ENCODE results near the gene ZNF519. TPM values are rescaled to one million over a fixed set of nuclear protein-coding genes. Genes with fewer than 3 reads are reported as not detected.
"Not testable (repeated sequence)": the region's sequence is repeated elsewhere in the genome, so short reads cannot be mapped to it uniquely, and the experiment has no call there.

ZNF519 gene
- total RNA-seq, 3 donors from 2014 or later = 7.3 to 12.8 (median 7.4) TPM

- H3K36me3 ChIP-seq (ENCODE audit: low read depth); H3K4me3 ChIP-seq; H3K4me1 ChIP-seq (ENCODE audit: low read depth); H3K9me3 ChIP-seq; intact Hi-C loops (cut with DNase I, micrococcal nuclease): not testable (repeated sequence)
- DNase-seq = peak in 1 of 3 donors; percentile 38
- peak; percentile 5 for ATAC-seq
Measured at GRCh38 chr18:14171301-14172141, 39.3 kb upstream of the ZNF519 start.

- H3K9me3 ChIP-seq; H3K36me3 ChIP-seq (ENCODE audit: low read depth); H3K4me3 ChIP-seq; intact Hi-C loops (cut with DNase I, micrococcal nuclease); H3K4me1 ChIP-seq (ENCODE audit: low read depth): not testable (repeated sequence)
- peak; percentile 44 to 77 (median 65) for DNase-seq
- ATAC-seq = peak; percentile 87
Measured at GRCh38 chr18:14170367-14171036, 38.3 kb upstream of the ZNF519 start.

GRCh38 chr18:14162915-14163314 is 30.7 kb upstream of the ZNF519 start:
- DNase-seq; intact Hi-C loops (cut with DNase I, micrococcal nuclease): not testable (repeated sequence)

GRCh38 chr18:14151564-14152113 is 19.4 kb upstream of the ZNF519 start:
- intact Hi-C loops (cut with DNase I, micrococcal nuclease); H3K9me3 ChIP-seq; H3K4me1 ChIP-seq (ENCODE audit: low read depth); H3K36me3 ChIP-seq (ENCODE audit: low read depth); DNase-seq; H3K4me3 ChIP-seq: not testable (repeated sequence)
- ATAC-seq = peak; percentile 50

More at GRCh38 chr18:14162915-14163314, 30.7 kb upstream of the ZNF519 start:
- not testable (repeated sequence) for H3K4me1 ChIP-seq (ENCODE audit: low read depth); H3K36me3 ChIP-seq (ENCODE audit: low read depth); H3K9me3 ChIP-seq; ATAC-seq; H3K4me3 ChIP-seq

- H3K9me3 ChIP-seq; H3K4me1 ChIP-seq (ENCODE audit: low read depth); H3K4me3 ChIP-seq; ATAC-seq; H3K36me3 ChIP-seq (ENCODE audit: low read depth); DNase-seq; intact Hi-C loops (cut with DNase I, micrococcal nuclease): not testable (repeated sequence)
Measured at GRCh38 chr18:14150766-14151165, 18.5 kb upstream of the ZNF519 start.

- H3K9me3 ChIP-seq; H3K36me3 ChIP-seq (ENCODE audit: low read depth); H3K4me1 ChIP-seq (ENCODE audit: low read depth); ATAC-seq; DNase-seq; H3K4me3 ChIP-seq; intact Hi-C loops (cut with DNase I, micrococcal nuclease): not testable (repeated sequence)
Measured at GRCh38 chr18:14149916-14150420, 17.7 kb upstream of the ZNF519 start.

GRCh38 chr18:14149121-14149850 is 17.1 kb upstream of the ZNF519 start:
- H3K4me1 ChIP-seq (ENCODE audit: low read depth); DNase-seq; H3K36me3 ChIP-seq (ENCODE audit: low read depth); H3K9me3 ChIP-seq; intact Hi-C loops (cut with DNase I, micrococcal nuclease); ATAC-seq; H3K4me3 ChIP-seq: not testable (repeated sequence)

- DNase-seq; H3K4me3 ChIP-seq; H3K4me1 ChIP-seq (ENCODE audit: low read depth); H3K36me3 ChIP-seq (ENCODE audit: low read depth); H3K9me3 ChIP-seq; intact Hi-C loops (cut with DNase I, micrococcal nuclease); ATAC-seq: not testable (repeated sequence)
Measured at GRCh38 chr18:14147935-14148865, 16.0 kb upstream of the ZNF519 start.

GRCh38 chr18:14146771-14147170 is 14.5 kb upstream of the ZNF519 start:
- H3K36me3 ChIP-seq (ENCODE audit: low read depth); H3K4me1 ChIP-seq (ENCODE audit: low read depth); H3K9me3 ChIP-seq; H3K4me3 ChIP-seq; intact Hi-C loops (cut with DNase I, micrococcal nuclease); DNase-seq; ATAC-seq: not testable (repeated sequence)

GRCh38 chr18:14145581-14146338 is 13.5 kb upstream of the ZNF519 start:
- H3K9me3 ChIP-seq; intact Hi-C loops (cut with DNase I, micrococcal nuclease); H3K4me1 ChIP-seq (ENCODE audit: low read depth); H3K4me3 ChIP-seq; DNase-seq; ATAC-seq; H3K36me3 ChIP-seq (ENCODE audit: low read depth): not testable (repeated sequence)

- H3K4me3 ChIP-seq; DNase-seq; H3K9me3 ChIP-seq; intact Hi-C loops (cut with DNase I, micrococcal nuclease); H3K36me3 ChIP-seq (ENCODE audit: low read depth); ATAC-seq; H3K4me1 ChIP-seq (ENCODE audit: low read depth): not testable (repeated sequence)
Measured at GRCh38 chr18:14145021-14145420, 12.8 kb upstream of the ZNF519 start.
